ENCODE measurements around the gene RHBG.

RHBG gene

GRCh38 chr1:156421062-156421938, 52.3 kb downstream of the RHBG start:
- no peak overlapping the region for H3K4me3 ChIP-seq (ENCODE audit: low read length)
- no peak for TF ChIP-seq CTCF (conservative IDR thresholded peaks at IDR 0.05; ENCODE audit: low read length)
- DNase-seq (ENCODE audit: low read depth), result peak; percentile 46

- H3K4me3 ChIP-seq (ENCODE audit: low read length), result no peak overlapping the region
- TF ChIP-seq CTCF (conservative IDR thresholded peaks at IDR 0.05; ENCODE audit: low read length), result no peak
These were observed 53.1 kb downstream of the RHBG start for GRCh38 chr1:156421939-156422601.

GRCh38 chr1:156422602-156423091, 53.6 kb downstream of the RHBG start:
- no peak overlapping the region for H3K4me3 ChIP-seq (ENCODE audit: low read length)
- TF ChIP-seq CTCF (conservative IDR thresholded peaks at IDR 0.05; ENCODE audit: low read length), result no peak
- DNase-seq (ENCODE audit: low read depth), result no peak

More at GRCh38 chr1:156421939-156422601, 53.1 kb downstream of the RHBG start:
- no peak for DNase-seq (ENCODE audit: low read depth)

GRCh38 chr1:156423422-156424352, 54.7 kb downstream of the RHBG start:
- no peak for DNase-seq (ENCODE audit: low read depth)
- no peak for TF ChIP-seq CTCF (conservative IDR thresholded peaks at IDR 0.05; ENCODE audit: low read length)
- no peak overlapping the region for H3K4me3 ChIP-seq (ENCODE audit: low read length)

- no peak for TF ChIP-seq CTCF (conservative IDR thresholded peaks at IDR 0.05; ENCODE audit: low read length)
- no peak for DNase-seq (ENCODE audit: low read depth)
- H3K4me3 ChIP-seq (ENCODE audit: low read length), result no peak overlapping the region
These were observed 55.9 kb downstream of the RHBG start for GRCh38 chr1:156424806-156425432.

- TF ChIP-seq CTCF (conservative IDR thresholded peaks at IDR 0.05; ENCODE audit: low read length), result no peak
- DNase-seq (ENCODE audit: low read depth), result no peak
- H3K4me3 ChIP-seq (ENCODE audit: low read length), result no peak overlapping the region
These were observed 56.9 kb downstream of the RHBG start for GRCh38 chr1:156425943-156426342.
